ENCODE data around the gene RASGRP1. TPM values are rescaled to one million over a fixed set of nuclear protein-coding genes. Genes with fewer than 3 reads are reported as not detected.

RASGRP1 gene
- polyA plus RNA-seq, 1 experiment, result 1.2 TPM

GRCh38 chr15:38514601-38515000 is 50.0 kb downstream of the RASGRP1 start:
- POLR2A ChIA-PET, result no interaction called here
- Histone ChIP-seq H3K27ac (ENCODE audit: low read depth, low read length) (no peak overlapping the region), H3K9me3 (ENCODE audit: control insufficient read depth, insufficient read depth, low read length) (no peaks in the 10 kb centered on the region), H3K27me3 (ENCODE audit: control insufficient read depth, insufficient read depth, low read length) (no peaks in the 10 kb centered on the region), H3K4me3 (ENCODE audit: low read depth, low read length) (no peak overlapping the region)
- TF ChIP-seq CTCF (IDR thresholded peaks at IDR 0.05; ENCODE audit: low read depth, low read length), result no peak
- no peak for DNase-seq (ENCODE audit: low read depth, low spot score)
- CTCF ChIA-PET, result no interaction called here

- DNase-seq (ENCODE audit: low read depth, low spot score), result no peak
- Histone ChIP-seq H3K27me3 (ENCODE audit: control insufficient read depth, insufficient read depth, low read length) (no peaks in the 10 kb centered on the region), H3K27ac (ENCODE audit: low read depth, low read length) (no peak overlapping the region), H3K4me3 (ENCODE audit: low read depth, low read length) (no peak overlapping the region), H3K9me3 (ENCODE audit: control insufficient read depth, insufficient read depth, low read length) (no peaks in the 10 kb centered on the region)
- no peak for TF ChIP-seq CTCF (IDR thresholded peaks at IDR 0.05; ENCODE audit: low read depth, low read length)
- POLR2A ChIA-PET, result no interaction called here
- CTCF ChIA-PET, result interaction anchor here (1.3 to 1.6 kb wide), 2 partner anchors 9 to 51 kb away, joined by 3 to 4 read pairs; partner anchors contain the start of gene RASGRP1
Measured at GRCh38 chr15:38512901-38513300, 51.7 kb downstream of the RASGRP1 start.

GRCh38 chr15:38509152-38509551 is 55.5 kb downstream of the RASGRP1 start:
- DNase-seq (ENCODE audit: low read depth, low spot score), result no peak
- POLR2A ChIA-PET, result no interaction called here
- Histone ChIP-seq H3K27me3 (ENCODE audit: control insufficient read depth, insufficient read depth, low read length) (no peaks in the 10 kb centered on the region), H3K4me3 (ENCODE audit: low read depth, low read length) (no peak overlapping the region), H3K9me3 (ENCODE audit: control insufficient read depth, insufficient read depth, low read length) (no peaks in the 10 kb centered on the region), H3K27ac (ENCODE audit: low read depth, low read length) (no peak overlapping the region)
- CTCF ChIA-PET, result interaction anchor here (2.1 kb wide), 1 partner anchor 55 kb away, joined by 9 read pairs; the partner anchor contains the start of gene RASGRP1
- no peak for TF ChIP-seq CTCF (IDR thresholded peaks at IDR 0.05; ENCODE audit: low read depth, low read length)

- Histone ChIP-seq H3K9me3 (ENCODE audit: control insufficient read depth, insufficient read depth, low read length) (no peaks in the 10 kb centered on the region), H3K27me3 (ENCODE audit: control insufficient read depth, insufficient read depth, low read length) (no peaks in the 10 kb centered on the region), H3K4me3 (ENCODE audit: low read depth, low read length) (no peak overlapping the region), H3K27ac (ENCODE audit: low read depth, low read length) (no peak overlapping the region)
- no peak for TF ChIP-seq CTCF (IDR thresholded peaks at IDR 0.05; ENCODE audit: low read depth, low read length)
- ChIA-PET CTCF (no interaction called here), POLR2A (no interaction called here)
- no peak for DNase-seq (ENCODE audit: low read depth, low spot score)
Measured at GRCh38 chr15:38508647-38509046, 56.0 kb downstream of the RASGRP1 start.

GRCh38 chr15:38507570-38507969 is 57.0 kb downstream of the RASGRP1 start:
- Histone ChIP-seq H3K9me3 (ENCODE audit: control insufficient read depth, insufficient read depth, low read length) (no peaks in the 10 kb centered on the region), H3K27ac (ENCODE audit: low read depth, low read length) (no peak overlapping the region), H3K27me3 (ENCODE audit: control insufficient read depth, insufficient read depth, low read length) (no peaks in the 10 kb centered on the region), H3K4me3 (ENCODE audit: low read depth, low read length) (no peak overlapping the region)
- ChIA-PET POLR2A (interaction anchor here (0.6 kb wide), 1 partner anchor 256 kb away, joined by 3 read pairs; no protein-coding TSS in a partner anchor), CTCF (interaction anchor here (1.4 kb wide), 1 partner anchor 183 kb away, joined by 5 read pairs; no protein-coding TSS in a partner anchor)
- no peak for TF ChIP-seq CTCF (IDR thresholded peaks at IDR 0.05; ENCODE audit: low read depth, low read length)
- DNase-seq (ENCODE audit: low read depth, low spot score), result no peak
